ENCODE data around the gene SLC6A9. TPM values are rescaled to one million over a fixed set of nuclear protein-coding genes. Genes with fewer than 3 reads are reported as not detected.

Gene SLC6A9
- total RNA-seq, 1 experiment from 2014 or later = 45.0 TPM

DNA sequence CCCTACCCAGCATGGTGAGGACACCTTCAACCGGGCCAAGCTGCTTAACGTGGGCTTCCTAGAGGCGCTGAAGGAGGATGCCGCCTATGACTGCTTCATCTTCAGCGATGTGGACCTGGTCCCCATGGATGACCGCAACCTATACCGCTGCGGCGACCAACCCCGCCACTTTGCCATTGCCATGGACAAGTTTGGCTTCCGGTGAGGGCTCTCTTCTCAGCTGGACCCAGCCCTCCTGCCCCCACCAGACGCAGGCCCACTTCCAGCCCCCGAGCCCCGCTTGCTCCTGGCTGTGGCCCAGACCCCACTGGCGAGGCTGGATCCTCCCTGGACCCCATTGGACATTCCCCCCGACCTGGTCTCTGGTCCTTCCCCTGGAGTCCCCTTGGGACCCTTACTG is 46.4 kb downstream of the SLC6A9 start:
- ChIA-PET POLR2A (no interaction called here), CTCF (no interaction called here)
- Mint-ChIP-seq H3K4me3 (ENCODE audit: unreplicated experiment) (no peak overlapping the region), H3K27ac (ENCODE audit: unreplicated experiment) (no peak overlapping the region), H3K9me3 (ENCODE audit: unreplicated experiment) (no peaks in the 10 kb centered on the region), H3K36me3 (ENCODE audit: insufficient read depth, unreplicated experiment) (peaks cover 20% of the 10 kb centered on the region), H3K4me1 (ENCODE audit: low read depth, unreplicated experiment) (peaks cover 30% of the 10 kb centered on the region), H3K27me3 (ENCODE audit: insufficient read depth, unreplicated experiment) (no peaks in the 10 kb centered on the region)
- no peaks in the 10 kb centered on the region for H3K27me3 ChIP-seq (replicated peaks; ENCODE audit: control insufficient read depth, insufficient read depth, low read length)
- H3K9me3 ChIP-seq = no peaks in the 10 kb centered on the region
- DNase-seq = no peak
- intact Hi-C loops (cut with micrococcal nuclease; ENCODE audit: unreplicated experiment) = no loop called here
- TF ChIP-seq, protein P1, sequence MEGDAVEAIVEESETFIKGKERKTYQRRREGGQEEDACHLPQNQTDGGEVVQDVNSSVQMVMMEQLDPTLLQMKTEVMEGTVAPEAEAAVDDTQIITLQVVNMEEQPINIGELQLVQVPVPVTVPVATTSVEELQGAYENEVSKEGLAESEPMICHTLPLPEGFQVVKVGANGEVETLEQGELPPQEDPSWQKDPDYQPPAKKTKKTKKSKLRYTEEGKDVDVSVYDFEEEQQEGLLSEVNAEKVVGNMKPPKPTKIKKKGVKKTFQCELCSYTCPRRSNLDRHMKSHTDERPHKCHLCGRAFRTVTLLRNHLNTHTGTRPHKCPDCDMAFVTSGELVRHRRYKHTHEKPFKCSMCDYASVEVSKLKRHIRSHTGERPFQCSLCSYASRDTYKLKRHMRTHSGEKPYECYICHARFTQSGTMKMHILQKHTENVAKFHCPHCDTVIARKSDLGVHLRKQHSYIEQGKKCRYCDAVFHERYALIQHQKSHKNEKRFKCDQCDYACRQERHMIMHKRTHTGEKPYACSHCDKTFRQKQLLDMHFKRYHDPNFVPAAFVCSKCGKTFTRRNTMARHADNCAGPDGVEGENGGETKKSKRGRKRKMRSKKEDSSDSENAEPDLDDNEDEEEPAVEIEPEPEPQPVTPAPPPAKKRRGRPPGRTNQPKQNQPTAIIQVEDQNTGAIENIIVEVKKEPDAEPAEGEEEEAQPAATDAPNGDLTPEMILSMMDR (IDR thresholded peaks at IDR 0.05; ENCODE audit: insufficient read depth in 1 of 2, low read depth in 1 of 2, low read length in 1 of 2, severe bottlenecking in 1 of 2, unreplicated experiment in 1 of 2) = no peak
- peaks cover 11% of the 10 kb centered on the region for H3K4me1 ChIP-seq
- BruUV-seq (replicated peaks) = no TSS peak
- no peaks in the 10 kb centered on the region; the same call in 1 of the 2 replicates for H3K36me3 ChIP-seq (ENCODE audit: control insufficient read depth, insufficient read depth, low read length)
- H3K4me3 ChIP-seq (ENCODE audit: low read depth, low read length) = no peak overlapping the region

GRCh38 chr1:43983253-43983899 is 47.9 kb downstream of the SLC6A9 start:
- Mint-ChIP-seq H3K4me3 (ENCODE audit: unreplicated experiment) (no peak overlapping the region), H3K27me3 (ENCODE audit: insufficient read depth, unreplicated experiment) (no peaks in the 10 kb centered on the region), H3K27ac (ENCODE audit: unreplicated experiment) (no peak overlapping the region), H3K36me3 (ENCODE audit: insufficient read depth, unreplicated experiment) (peaks cover 22% of the 10 kb centered on the region), H3K4me1 (ENCODE audit: low read depth, unreplicated experiment) (peaks cover 30% of the 10 kb centered on the region), H3K9me3 (ENCODE audit: unreplicated experiment) (no peaks in the 10 kb centered on the region)
- no peak overlapping the region for H3K4me3 ChIP-seq (ENCODE audit: low read depth, low read length)
- no peak for DNase-seq
- CTCF ChIA-PET = no interaction called here
- POLR2A ChIA-PET = no interaction called here
- H3K36me3 ChIP-seq (ENCODE audit: control insufficient read depth, insufficient read depth, low read length) = no peaks in the 10 kb centered on the region; the same call in 1 of the 2 replicates
- H3K9me3 ChIP-seq = no peaks in the 10 kb centered on the region
- BruUV-seq (replicated peaks) = no TSS peak
- H3K27me3 ChIP-seq (replicated peaks; ENCODE audit: control insufficient read depth, insufficient read depth, low read length) = no peaks in the 10 kb centered on the region
- TF ChIP-seq, protein P1 (IDR thresholded peaks at IDR 0.05; ENCODE audit: insufficient read depth in 1 of 2, low read depth in 1 of 2, low read length in 1 of 2, severe bottlenecking in 1 of 2, unreplicated experiment in 1 of 2) = no peak
- intact Hi-C loops (cut with micrococcal nuclease; ENCODE audit: unreplicated experiment) = no loop called here
- H3K4me1 ChIP-seq = peaks cover 13% of the 10 kb centered on the region

GRCh38 chr1:43982808-43983207 is 48.5 kb downstream of the SLC6A9 start:
- Mint-ChIP-seq H3K27me3 (ENCODE audit: insufficient read depth, unreplicated experiment) (no peaks in the 10 kb centered on the region), H3K4me1 (ENCODE audit: low read depth, unreplicated experiment) (peaks cover 33% of the 10 kb centered on the region), H3K9me3 (ENCODE audit: unreplicated experiment) (no peaks in the 10 kb centered on the region), H3K36me3 (ENCODE audit: insufficient read depth, unreplicated experiment) (peaks cover 28% of the 10 kb centered on the region), H3K4me3 (ENCODE audit: unreplicated experiment) (no peak overlapping the region), H3K27ac (ENCODE audit: unreplicated experiment) (no peak overlapping the region)
- H3K27me3 ChIP-seq (replicated peaks; ENCODE audit: control insufficient read depth, insufficient read depth, low read length) = no peaks in the 10 kb centered on the region
- TF ChIP-seq, protein P1 (IDR thresholded peaks at IDR 0.05; ENCODE audit: insufficient read depth in 1 of 2, low read depth in 1 of 2, low read length in 1 of 2, severe bottlenecking in 1 of 2, unreplicated experiment in 1 of 2) = no peak
- ChIA-PET POLR2A (no interaction called here), CTCF (no interaction called here)
- H3K36me3 ChIP-seq (ENCODE audit: control insufficient read depth, insufficient read depth, low read length) = no peaks in the 10 kb centered on the region; the same call in 1 of the 2 replicates
- no peak for DNase-seq
- H3K4me1 ChIP-seq = peaks cover 18% of the 10 kb centered on the region
- intact Hi-C loops (cut with micrococcal nuclease; ENCODE audit: unreplicated experiment) = no loop called here
- BruUV-seq (replicated peaks) = no TSS peak
- no peaks in the 10 kb centered on the region for H3K9me3 ChIP-seq
- no peak overlapping the region for H3K4me3 ChIP-seq (ENCODE audit: low read depth, low read length)

Data from Caco-2 (cell line).